Measurements from ENCODE around the gene PRSS2.
"Not testable (repeated sequence)": the region's sequence is repeated elsewhere in the genome, so short reads cannot be mapped to it uniquely, and the experiment has no call there.

Gene PRSS2

DNA sequence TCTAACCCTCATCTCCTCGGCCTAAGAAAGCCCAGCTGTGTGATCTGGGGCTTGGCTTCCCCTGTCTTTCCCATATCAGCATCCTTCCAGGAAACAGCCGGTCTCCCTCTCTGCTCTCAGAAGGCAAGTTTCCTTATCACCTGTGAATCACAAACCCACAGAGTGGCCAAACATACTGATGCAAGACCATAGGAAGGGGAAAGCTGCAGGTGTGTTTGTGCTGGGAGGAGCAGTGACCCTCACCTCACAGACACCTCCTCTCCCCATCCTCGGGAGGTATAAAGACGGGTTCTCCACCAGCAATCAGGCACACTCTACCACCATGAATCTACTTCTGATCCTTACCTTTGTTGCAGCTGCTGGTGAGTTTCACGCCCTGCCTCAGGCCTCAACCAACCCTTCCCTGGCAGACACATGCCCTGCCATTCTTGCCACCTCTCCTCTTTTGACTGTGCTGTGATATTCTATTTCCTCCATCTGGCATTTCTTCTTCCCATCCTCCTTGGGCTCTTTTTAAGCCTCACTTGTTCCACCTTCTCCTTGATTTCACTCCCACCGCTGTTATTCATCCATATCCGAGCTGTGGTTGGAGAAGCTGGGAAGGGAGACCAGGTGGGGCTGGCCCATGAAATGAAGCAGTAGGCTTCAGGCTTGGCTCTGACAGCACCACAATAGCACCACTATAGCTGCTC is at the start of gene PRSS2:
TSS of gene PRSS2 (plus strand) at position 310 of the 692 bp plus-strand sequence. CDS start at position 323, 13 bp downstream.
- no peak for DNase-seq

DNA sequence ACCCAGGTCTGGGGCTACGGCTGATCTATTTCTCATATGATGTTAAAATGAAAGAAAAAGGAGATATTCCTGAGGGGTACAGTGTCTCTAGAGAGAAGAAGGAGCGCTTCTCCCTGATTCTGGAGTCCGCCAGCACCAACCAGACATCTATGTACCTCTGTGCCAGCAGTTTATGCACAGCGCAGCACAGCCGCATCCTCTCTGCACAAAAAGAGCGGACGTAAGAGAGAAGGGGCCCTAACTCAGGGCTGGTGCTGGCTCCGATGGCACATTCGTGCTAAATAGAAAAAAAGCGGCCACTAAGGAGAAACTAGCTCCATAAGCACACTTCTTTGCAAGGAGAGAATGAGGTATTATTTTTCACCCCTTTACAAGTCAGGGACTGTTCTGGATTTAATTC is 49.8 kb upstream of the PRSS2 start:
- no peak for DNase-seq

DNA sequence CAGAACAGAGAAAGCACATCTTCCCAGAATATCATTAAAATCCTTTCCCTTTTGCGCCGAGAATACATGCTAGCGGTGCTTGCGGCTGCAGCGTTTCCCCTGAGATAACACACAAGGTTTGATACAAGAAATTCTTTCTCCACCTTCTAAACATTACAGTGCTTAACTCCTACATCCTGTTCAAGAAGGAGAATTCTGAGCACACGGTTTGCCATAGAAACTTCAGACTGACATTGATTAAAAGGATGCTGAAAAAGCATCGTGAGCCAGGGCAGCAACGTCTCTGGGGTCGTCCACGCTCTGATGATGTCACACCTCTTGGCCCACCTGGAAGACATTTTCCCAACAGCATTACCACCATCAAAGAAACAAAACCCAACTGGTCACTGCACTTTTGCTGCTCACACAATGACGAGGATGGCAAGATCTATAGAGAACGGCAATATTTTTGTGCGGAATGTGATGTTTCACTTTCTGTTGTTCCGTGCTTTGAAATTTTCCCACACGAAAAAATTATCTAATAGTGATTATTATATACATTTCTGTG is 48.4 kb upstream of the PRSS2 start:
- DNase-seq = no peak

GRCh38 chr7:142733271-142733670 is 37.5 kb upstream of the PRSS2 start:
- DNase-seq = no peak

GRCh38 chr7:142739923-142740492 is 30.8 kb upstream of the PRSS2 start:
- DNase-seq = no peak

DNA sequence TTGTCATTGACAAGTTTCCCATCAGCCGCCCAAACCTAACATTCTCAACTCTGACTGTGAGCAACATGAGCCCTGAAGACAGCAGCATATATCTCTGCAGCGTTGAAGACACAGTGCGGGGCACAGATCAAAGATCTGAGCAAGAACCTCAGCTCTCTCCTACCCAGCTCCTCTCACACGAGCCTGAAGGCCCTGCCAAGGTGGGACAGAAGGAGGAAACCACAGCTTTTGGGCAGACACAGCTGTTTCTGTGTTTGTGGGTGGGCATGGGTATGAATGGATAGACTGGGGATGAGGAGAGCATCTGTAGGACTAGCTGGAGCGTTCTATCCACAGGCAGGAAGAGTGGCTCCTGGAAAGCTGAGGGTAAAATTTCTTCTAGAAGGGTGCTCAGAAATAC is 30.0 kb upstream of the PRSS2 start:
- DNase-seq = no peak

DNA sequence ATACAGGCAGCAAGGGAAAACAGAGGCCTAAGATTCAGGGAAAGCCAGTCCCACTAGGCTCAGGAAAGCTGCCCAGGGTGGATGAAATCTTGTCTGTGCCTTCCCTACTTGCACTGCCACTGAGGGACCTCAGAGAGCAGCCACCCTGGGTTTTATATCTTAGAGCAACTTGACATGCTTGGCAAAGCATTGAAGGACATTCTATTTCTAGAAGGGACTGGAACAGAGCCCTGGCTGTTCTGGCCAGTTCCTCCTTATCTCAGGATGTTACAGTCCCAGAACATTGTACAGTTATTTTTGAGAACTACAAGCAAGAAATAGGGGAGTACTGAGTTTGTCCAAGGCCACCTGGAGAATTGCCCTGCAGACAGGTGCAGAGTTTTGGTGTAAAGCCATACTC is 28.8 kb upstream of the PRSS2 start:
- not testable (repeated sequence) for DNase-seq

- DNase-seq = no peak
Measured at GRCh38 chr7:142745091-142745635, 25.6 kb upstream of the PRSS2 start.

DNA sequence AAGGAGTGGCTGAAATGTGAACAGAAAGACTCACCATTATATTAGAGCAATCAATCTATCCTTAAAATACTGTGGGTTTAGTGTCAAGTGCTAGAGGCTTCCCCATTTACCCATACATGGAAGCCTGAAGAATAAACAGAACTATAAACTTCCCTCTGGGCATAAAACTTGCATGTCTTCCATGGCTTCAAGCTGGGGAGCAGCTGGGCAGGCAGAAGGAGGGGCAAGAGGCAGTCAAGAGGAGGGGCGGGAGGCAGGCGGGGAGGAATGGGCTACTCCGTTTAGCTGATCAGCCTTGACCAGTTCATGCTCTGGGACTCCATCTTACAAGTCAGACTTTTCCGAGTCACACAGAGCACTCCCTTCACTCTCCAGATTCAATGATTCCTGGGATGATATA is 25.0 kb upstream of the PRSS2 start:
- DNase-seq = no peak

DNA sequence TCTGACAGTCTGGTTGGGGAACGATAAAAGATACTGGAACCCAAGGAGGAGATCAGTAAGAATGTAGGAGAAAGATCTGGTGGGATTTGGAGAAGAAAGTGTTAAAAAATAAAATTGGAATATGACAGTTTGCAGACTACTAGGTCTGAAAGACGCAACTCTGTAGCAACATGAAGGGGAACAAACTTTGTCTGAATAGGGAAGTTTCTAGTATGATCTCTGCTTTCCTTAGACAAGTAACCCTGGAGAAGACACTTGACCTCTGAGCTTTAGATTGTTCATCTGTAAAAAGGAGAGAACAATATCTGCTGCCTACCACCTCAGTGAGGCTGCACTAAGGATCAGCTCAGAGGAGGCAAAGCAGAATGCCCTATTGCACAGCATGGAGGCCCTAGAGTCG is 24.5 kb upstream of the PRSS2 start:
- no peak for DNase-seq

DNA sequence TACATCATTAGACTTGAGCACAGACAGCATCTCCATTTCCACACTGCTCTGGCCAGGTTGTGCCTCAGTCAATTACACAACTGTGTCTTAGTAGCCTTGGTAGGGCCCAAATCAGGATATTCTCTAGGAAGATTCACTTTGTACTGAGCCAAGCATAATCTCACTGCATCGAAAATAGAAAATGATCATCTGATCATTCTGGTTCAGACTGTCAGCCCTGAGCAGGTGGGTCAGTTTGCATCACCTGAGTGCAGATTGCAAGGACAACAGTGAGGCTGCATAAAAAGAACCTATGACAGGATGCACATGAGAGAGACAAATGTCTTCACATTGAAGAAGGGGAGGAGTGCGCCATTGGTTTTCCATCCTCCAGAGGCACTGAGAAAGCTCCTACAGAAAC is 22.4 kb upstream of the PRSS2 start:
- not testable (repeated sequence) for DNase-seq

DNA sequence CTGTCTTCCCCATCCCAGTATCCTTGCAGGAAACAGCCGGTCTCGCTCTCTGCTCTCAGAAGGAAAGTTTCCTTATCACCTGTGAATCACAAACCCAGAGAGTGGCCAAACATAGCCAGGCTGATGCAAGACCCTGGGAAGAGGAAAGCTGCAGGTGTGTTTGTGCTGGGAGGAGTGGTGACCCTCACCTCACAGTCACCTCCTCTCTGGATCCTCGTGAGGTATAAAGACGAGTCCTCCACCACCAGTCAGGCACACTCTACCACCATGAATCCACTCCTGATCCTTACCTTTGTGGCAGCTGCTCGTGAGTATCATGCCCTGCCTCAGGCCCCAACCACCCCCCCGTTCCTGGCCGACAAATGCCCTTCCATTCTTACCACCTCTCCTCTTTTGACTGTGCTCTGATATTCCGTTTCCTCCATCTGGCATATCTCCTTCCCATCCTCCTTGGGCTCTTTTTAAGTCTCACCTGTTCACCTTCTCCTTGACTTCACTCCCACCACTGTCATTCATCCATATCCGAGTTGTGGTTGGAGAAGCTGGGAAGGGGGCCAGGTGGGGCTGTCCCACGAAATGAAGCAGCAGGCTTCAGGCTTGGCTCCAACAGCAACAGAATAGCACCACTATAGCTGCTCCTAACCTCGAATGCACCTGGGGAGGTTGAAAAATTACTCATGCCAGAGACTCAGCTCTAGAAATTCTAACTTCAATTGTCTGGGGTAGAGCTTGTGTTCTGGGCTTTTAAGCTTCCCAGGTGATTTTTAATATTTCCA is 21.4 kb upstream of the PRSS2 start, which contains the start of gene PRSS1:
TSS of gene PRSS1 (plus strand) at position 255 of the 776 bp plus-strand sequence. CDS start at position 268, 13 bp downstream.
- DNase-seq = no peak

GRCh38 chr7:142750321-142750938 is 20.3 kb upstream of the PRSS2 start:
- no peak for DNase-seq

- not testable (repeated sequence) for DNase-seq
Measured at GRCh38 chr7:142751526-142752175, 19.1 kb upstream of the PRSS2 start.

- no peak for DNase-seq
Measured at GRCh38 chr7:142752376-142753225, 18.2 kb upstream of the PRSS2 start.

- DNase-seq = no peak
Measured at GRCh38 chr7:142753366-142753765, 17.4 kb upstream of the PRSS2 start.

GRCh38 chr7:142753925-142754491 is 16.8 kb upstream of the PRSS2 start:
- not testable (repeated sequence) for DNase-seq

DNA sequence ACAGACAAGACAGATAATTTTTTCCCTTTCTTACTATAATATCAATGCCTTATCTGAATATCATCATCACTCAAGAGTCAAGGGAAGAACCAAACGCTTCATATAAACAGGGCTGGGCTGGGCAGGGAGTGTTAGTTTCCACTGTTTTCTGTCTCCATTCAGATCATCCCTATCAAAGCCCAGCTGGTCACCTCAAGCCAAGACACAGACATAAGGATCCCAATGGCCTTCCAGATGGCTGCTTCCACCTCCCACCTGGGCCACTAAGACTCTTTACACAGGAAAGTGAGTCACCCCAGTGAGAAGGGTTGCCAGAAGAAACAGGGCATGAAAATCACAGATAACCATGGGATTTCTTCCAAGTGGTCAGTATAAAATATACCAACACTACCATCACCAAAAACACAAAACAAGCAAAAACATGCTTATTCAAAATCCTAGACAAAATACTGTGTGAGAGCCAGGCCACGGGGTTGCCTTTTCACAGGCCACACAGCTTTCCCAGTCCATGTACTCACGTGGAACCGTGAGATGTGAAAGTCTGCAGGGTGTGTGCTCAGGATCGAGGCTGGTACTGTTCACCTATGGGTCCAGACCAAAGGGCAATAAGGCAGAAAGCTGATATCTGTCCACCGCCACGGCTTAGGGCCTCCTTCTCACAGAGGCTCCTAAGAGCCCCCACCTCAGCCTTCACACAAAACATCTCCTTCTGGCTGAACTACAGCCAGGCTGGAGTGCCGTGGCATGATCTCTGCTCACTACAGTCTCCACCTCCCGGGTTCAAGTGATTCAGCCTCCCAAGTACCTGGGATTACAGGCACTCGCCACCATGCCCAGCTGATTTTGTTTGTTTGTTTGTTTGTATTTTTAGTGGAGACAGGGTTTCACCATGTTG is 15.8 kb upstream of the PRSS2 start:
- DNase-seq = no peak

- DNase-seq = not testable (repeated sequence)
Measured at GRCh38 chr7:142758312-142758711, 12.5 kb upstream of the PRSS2 start.

- DNase-seq = no peak
Measured at GRCh38 chr7:142759433-142759832, 11.3 kb upstream of the PRSS2 start.
